Femur (tissue), 1 donor: Measurements from ENCODE around the gene FGF2.
A peak's percentile ranks its signal among the peaks of the same experiment; 100 is the strongest.
"Not testable (repeated sequence)": the region's sequence is repeated elsewhere in the genome, so short reads cannot be mapped to it uniquely, and the experiment has no call there.

Experiments
- DNase-seq: peaks from one replicate; pipeline ENCODE4 v3.0.0-alpha.2; 2017

The FGF2 gene

GRCh38 chr4:122815248-122815647 lies 11.4 kb upstream of the FGF2 start:
- DNase-seq: no peak

- DNase-seq: no peak
Observed at GRCh38 chr4:122816476-122816875, 10.2 kb upstream of the FGF2 start.

- DNase-seq: no peak
Observed at GRCh38 chr4:122819708-122820449, 6.8 kb upstream of the FGF2 start.

DNA sequence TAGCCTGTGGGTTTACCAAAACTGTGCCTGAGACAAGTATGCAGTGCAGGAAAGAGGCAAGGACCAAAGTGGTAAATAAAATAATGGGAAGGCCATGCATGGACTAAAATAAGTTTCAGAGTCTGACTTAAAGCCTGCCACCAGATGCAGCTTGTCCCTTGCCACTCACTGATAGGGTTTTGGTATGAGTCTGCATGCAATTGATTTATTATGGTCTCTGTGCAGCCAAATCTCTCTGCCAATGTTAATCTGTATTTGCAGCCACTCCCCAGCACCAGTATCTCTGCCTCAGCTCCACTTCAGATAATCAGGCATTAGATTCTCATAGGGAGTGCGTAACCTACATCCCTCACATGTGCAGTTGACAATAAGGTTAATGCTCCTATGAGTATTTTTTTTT lies 5.5 kb upstream of the FGF2 start:
- no peak for DNase-seq

GRCh38 chr4:122822466-122822865 lies 4.2 kb upstream of the FGF2 start:
- no peak for DNase-seq

GRCh38 chr4:122823476-122823875 lies 3.2 kb upstream of the FGF2 start:
- DNase-seq: no peak

DNA sequence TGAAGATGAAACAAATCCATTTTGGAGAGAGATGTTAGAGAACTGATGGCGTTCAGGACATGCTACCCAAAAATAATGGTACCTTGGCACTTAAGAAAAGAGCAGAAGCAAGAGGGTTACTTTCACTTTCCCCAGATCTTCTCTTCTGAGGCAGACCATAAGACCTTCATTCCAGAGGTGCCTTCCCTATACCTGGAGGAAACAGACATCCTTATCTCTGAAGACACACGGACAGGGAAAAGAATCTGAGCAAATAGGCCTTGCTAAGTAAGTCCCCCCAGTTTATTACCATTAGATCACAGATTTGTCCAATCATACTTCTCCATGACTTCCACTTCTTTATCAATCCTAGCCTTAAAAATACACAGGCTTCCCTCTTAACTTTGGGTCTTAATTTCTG lies 2.0 kb upstream of the FGF2 start:
- DNase-seq: no peak

DNA sequence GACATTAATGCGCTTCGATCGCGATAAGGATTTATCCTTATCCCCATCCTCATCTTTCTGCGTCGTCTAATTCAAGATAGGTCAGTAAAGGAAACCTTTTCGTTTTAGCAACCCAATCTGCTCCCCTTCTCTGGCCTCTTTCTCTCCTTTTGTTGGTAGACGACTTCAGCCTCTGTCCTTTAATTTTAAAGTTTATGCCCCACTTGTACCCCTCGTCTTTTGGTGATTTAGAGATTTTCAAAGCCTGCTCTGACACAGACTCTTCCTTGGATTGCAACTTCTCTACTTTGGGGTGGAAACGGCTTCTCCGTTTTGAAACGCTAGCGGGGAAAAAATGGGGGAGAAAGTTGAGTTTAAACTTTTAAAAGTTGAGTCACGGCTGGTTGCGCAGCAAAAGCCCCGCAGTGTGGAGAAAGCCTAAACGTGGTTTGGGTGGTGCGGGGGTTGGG lies 528 bp upstream of the FGF2 start:
- no peak for DNase-seq

DNA sequence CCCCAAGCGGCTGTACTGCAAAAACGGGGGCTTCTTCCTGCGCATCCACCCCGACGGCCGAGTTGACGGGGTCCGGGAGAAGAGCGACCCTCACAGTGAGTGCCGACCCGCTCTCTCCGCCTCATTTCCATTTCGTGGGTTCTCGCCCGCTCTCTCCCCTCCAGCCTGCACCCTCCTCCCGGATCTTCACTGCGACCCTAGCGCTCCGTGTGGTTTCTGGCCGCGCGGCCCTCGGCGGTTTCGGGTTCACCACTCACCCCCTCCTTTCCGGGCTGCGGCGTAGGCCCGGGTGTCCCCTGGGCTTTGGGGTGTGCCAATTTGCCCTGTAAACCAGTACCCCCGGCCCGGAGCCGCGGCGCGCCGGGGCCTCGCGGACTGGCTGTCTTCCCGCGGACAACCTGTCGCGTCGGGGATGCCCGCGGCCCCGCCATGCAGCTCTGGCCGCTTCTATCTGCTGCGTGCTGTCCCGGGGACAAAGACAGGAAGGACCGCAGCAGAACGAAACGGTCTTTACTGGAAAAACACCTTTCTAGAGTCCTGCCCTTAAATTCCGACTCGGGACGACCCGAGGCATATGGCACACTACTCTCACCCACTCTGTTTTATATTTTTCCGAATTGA lies 737 bp downstream of the FGF2 start:
- peak; percentile 70 for DNase-seq

GRCh38 chr4:122827879-122828601 lies 1.4 kb downstream of the FGF2 start:
- DNase-seq: no peak

DNA sequence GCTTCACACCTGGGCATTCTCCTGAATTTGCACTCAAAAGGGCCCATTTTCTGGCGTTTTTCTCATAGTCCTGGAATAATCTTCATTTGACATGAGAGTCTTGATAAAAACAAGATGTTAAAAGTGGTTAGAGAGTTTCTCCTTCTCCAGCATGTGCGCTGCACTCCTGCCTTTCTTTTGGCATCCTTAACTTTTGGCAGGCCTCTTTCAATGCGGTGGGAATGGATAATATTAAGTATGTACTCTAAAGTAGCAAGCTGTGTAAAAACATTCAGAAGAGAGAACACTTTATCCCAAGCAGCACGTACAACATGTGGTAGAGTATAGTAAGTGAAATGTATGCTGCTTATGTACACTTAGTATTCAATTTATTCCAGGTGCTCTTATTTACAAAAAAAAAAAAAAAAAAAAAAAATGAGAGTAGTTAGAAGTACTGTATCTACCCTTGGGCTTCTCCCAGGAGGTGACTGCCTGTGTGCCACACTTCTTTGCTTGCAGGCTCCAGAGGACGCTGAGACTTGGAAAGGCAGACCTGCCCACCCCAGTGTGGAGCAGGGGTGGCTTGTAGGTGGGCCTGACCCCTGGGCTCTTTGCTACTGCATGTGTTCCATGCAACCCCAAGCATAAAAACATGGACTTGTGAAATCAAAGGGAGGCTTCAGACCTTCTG lies 3.9 kb downstream of the FGF2 start:
- peak; percentile 69 for DNase-seq

DNA sequence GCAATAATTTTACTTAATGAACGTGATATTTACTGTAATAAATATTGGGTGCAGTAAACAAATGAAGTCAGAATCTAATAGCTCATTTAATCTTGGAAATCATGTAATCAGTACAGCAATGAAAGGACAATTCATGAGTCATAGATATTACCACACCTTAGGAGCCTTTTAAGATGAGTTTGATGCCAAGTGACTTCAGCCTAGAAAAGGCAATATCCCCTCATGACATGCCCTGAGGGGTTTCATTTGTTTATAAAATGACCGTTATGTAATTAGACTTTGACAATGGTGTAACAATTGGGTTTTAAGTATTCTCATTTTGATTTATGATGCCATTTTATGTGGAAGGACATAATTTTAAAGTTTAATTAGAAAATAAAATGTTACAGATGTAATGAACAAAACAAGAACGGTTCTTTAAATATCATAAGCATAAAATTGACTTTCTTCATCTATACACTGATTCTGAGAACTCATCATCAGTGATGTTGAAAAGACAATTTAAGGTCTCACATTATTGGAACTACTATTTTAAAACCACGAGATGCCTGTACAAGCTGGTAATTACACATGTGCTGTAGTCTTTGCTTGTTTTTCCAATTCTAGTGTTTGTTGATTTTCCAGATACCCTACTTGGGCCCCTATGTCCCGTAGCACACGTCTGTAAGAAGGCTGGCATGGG lies 5.0 kb downstream of the FGF2 start:
- no peak for DNase-seq

- DNase-seq: no peak
Observed at GRCh38 chr4:122832732-122833131, 6.1 kb downstream of the FGF2 start.

GRCh38 chr4:122833999-122834398 lies 7.4 kb downstream of the FGF2 start:
- DNase-seq: no peak

DNA sequence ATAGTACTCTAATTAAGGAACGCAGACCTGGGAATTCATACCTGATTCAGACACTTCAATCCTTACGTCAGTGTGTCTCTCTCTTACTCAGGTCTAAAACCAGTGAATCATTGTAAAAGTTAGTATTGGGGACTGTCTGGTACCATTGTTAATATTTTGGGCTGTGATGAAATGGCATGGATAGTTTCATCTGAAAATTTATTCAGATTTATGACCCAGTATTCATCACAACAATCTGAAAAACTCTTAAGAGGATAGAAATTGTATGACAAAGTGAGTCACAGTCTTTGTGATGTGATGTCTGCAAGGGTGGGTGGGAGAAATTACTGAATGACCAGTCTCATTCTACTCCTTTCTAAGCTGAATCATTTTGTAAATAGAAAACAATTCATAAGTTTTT lies 10.3 kb downstream of the FGF2 start:
- no peak for DNase-seq

GRCh38 chr4:122838034-122838433 lies 11.4 kb downstream of the FGF2 start:
- no peak for DNase-seq

DNA sequence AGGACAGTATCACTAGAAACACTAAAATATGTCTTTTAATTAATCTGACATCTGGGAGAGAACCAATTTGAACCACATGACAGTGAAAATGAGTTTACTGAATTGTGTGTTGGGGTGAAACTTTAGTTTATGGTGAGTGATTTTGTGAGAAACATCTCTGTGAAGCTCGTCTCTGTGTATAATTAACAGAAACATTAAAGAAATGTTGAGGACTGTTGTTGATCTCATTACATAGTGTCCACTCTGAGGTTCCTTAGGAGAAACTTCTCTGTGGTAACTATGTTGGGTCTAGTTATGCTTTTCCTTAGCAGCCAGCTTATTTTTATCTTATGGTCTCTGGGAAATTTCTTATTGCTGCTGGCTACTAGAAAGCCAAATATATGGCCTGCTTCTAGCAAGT lies 15.8 kb downstream of the FGF2 start:
- DNase-seq: no peak

GRCh38 chr4:122842984-122843531 lies 16.4 kb downstream of the FGF2 start:
- no peak for DNase-seq

- not testable (repeated sequence) for DNase-seq
Observed at GRCh38 chr4:122844391-122844790, 17.8 kb downstream of the FGF2 start.

- DNase-seq: no peak
Observed at GRCh38 chr4:122845066-122845465, 18.4 kb downstream of the FGF2 start.

GRCh38 chr4:122845760-122846159 lies 19.1 kb downstream of the FGF2 start:
- DNase-seq: no peak

DNA sequence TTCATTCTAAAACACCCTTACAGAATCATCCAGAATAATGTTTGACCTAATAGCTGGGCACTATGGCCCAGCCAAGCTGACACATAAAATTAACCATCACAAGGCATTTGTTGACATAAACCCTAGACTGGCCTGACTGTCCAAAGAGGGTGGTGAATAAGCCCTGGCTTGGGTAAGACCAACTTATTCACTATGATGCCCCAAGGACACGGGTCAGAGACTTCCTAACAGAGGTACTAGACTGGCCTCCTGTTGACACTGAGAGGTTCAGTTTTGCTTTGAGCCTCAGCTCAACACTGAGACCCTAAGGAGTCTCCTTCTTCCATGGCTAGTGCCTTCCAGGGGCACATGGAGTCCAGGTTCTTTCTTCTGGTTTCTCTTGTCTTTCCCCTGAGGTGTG lies 21.3 kb downstream of the FGF2 start:
- DNase-seq: no peak

DNA sequence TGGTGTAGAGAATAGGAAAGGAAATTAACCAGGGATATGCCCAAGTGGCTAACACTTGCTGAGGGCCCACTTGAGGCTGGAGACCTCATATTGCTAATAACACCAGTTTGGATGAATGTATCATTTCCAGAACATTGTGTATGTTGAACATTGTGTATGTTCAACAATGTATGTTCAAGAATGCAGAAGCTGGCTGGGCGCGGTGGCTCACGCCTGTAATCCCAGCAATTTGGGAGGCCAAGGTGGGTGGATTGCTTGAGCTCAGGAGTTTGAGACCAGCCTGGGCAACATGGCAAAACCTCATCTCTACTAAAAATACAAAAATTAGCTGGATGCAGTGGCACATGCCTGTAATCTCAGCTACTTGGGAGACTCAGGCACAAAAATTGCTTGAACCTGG lies 23.2 kb downstream of the FGF2 start:
- DNase-seq: not testable (repeated sequence)
